SK-N-SH (cell line): ENCODE measurements around the gene ZPLD1. TPM values are rescaled to one million over a fixed set of nuclear protein-coding genes. Genes with fewer than 3 reads are reported as not detected.

Experiments used
- CTCF ChIA-PET: fragments of 300-600, 350-600 bp; formaldehyde crosslinking; extraction: SDS; loops from one replicate; lab custom pipeline; 2021; lab: Yijun Ruan, JAX
- POLR2A ChIA-PET: fragments of 350-600 bp; sonication (Branson Sonifier 250); formaldehyde crosslinking; extraction: SDS; loops from one replicate; lab custom pipeline; 2020; ENCODE audit warnings: antibody characterized with exemption, inconsistent platforms; lab: Yijun Ruan, JAX
- DNase-seq: peaks from one replicate; pipeline ENCODE4 v3.0.0; 2012
- H2AFZ ChIP-seq: fragments of 200-600 bp; sonication (generic); 2 replicates; pipeline ENCODE4 v1.8.1; 2016; ENCODE audit warnings: antibody characterized with exemption, mild to moderate bottlenecking, low read depth
- H3F3A ChIP-seq: fragments of 200-600 bp; sonication (generic); replicated peaks from 2 replicates; pipeline ENCODE3; 2016; ENCODE audit warnings: antibody characterized with exemption, mild to moderate bottlenecking; ENCODE audit not compliant: insufficient read depth
- H3K27ac ChIP-seq, 2 experiments: fragments of 200-500 bp in 1 of 2; fragments of 200-600 bp in 1 of 2; sonication (Bioruptor generic) in 1 of 2; sonication (generic), shearing (Covaris generic) in 1 of 2; 2 replicates each; pipeline versions ENCODE4 v1.5.1 to v1.6.1; 2014 to 2016; ENCODE audit warnings: low read depth in 2 of 2, inconsistent platforms in 1 of 2, low read length in 1 of 2, mild to moderate bottlenecking in 1 of 2, mixed read lengths in 1 of 2
- H3K27me3 ChIP-seq: fragments of 200-600 bp; sonication (generic), shearing (Covaris generic); 2 replicates; pipeline ENCODE4 v1.6.1; 2016; ENCODE audit warnings: mixed run types; ENCODE audit not compliant: insufficient read depth
- H3K36me3 ChIP-seq, 2 experiments: fragments of 200-500 bp in 1 of 2; fragments of 200-600 bp in 1 of 2; sonication (Bioruptor generic) in 1 of 2; sonication (generic) in 1 of 2; replicated peaks in 1 of 2; 2 replicates each; pipeline versions ENCODE3 to v1.5.1; 2014 to 2016; ENCODE audit warnings: low read length in 1 of 2, mild to moderate bottlenecking in 1 of 2; ENCODE audit not compliant: insufficient read depth in 2 of 2, control insufficient read depth in 1 of 2
- H3K4me1 ChIP-seq, 2 experiments: fragments of 200-500 bp in 1 of 2; fragments of 200-600 bp in 1 of 2; sonication (Bioruptor generic) in 1 of 2; sonication (generic), shearing (Covaris generic) in 1 of 2; 2 replicates each; pipeline versions ENCODE4 v1.5.1 to v1.6.1; 2014 to 2016; ENCODE audit warnings: low read depth in 1 of 2, low read length in 1 of 2, mixed run types in 1 of 2; ENCODE audit not compliant: insufficient read depth in 2 of 2, control insufficient read depth in 1 of 2
- H3K4me2 ChIP-seq: fragments of 200-600 bp; sonication (generic), shearing (Covaris generic); 2 replicates; pipeline ENCODE4 v1.6.1; 2017; ENCODE audit warnings: mixed run types
- H3K4me3 ChIP-seq, 2 experiments: fragments of 200-500 bp in 1 of 2; fragments of 200-600 bp in 1 of 2; sonication (Bioruptor generic) in 1 of 2; sonication (generic), shearing (Covaris generic) in 1 of 2; 2 replicates each; pipeline versions ENCODE4 v1.5.1 to v1.8.1; 2014 to 2016; ENCODE audit warnings: low read depth in 2 of 2, inconsistent platforms in 1 of 2, low read length in 1 of 2, mild to moderate bottlenecking in 1 of 2, mixed read lengths in 1 of 2, moderate library complexity in 1 of 2
- H3K79me2 ChIP-seq: fragments of 200-600 bp; sonication (generic); 2 replicates; pipeline ENCODE4 v1.8.1; 2017; ENCODE audit warnings: mild to moderate bottlenecking; ENCODE audit not compliant: insufficient read depth
- H3K9ac ChIP-seq: fragments of 200-600 bp; sonication (generic); 2 replicates; pipeline ENCODE4 v1.6.1; 2017; ENCODE audit warnings: mixed run types
- H3K9me2 ChIP-seq: fragments of 200-600 bp; sonication (generic); 2 replicates; pipeline ENCODE4 v1.6.1; 2017; ENCODE audit warnings: mixed run types
- H3K9me3 ChIP-seq: fragments of 200-600 bp; sonication (generic); 2 replicates; pipeline ENCODE4 v1.6.1; 2017; ENCODE audit warnings: mixed run types, mild to moderate bottlenecking, moderate library complexity
- H4K20me1 ChIP-seq: fragments of 200-600 bp; sonication (generic); 2 replicates; pipeline ENCODE4 v1.6.1; 2017; ENCODE audit warnings: mild to moderate bottlenecking, mixed run types; ENCODE audit not compliant: insufficient read depth
- EP300 ChIP-seq, 2 experiments: IDR thresholded peaks; 2 replicates each; pipeline versions ENCODE4 v1.4.0 to v1.6.1; 2012; ENCODE audit warnings: borderline replicate concordance in 1 of 2, low read depth in 1 of 2, low read length in 1 of 2
- FOXM1 ChIP-seq: IDR thresholded peaks from 2 replicates; pipeline ENCODE4 v1.4.0; 2012; ENCODE audit warnings: low read depth, mild to moderate bottlenecking
- GATA2 ChIP-seq: sonication (generic); formaldehyde crosslinking; IDR thresholded peaks from 2 replicates; pipeline ENCODE4 v1.5.0; 2020; ENCODE audit warnings: mild to moderate bottlenecking, missing genetic modification reagents
- MEF2A ChIP-seq: IDR thresholded peaks from 2 replicates; pipeline ENCODE4 v1.4.0; 2012; ENCODE audit warnings: low read depth, borderline replicate concordance
- NFIC ChIP-seq: IDR thresholded peaks from 2 replicates; pipeline ENCODE4 v1.4.0; 2012; ENCODE audit warnings: borderline replicate concordance
- RAD21 ChIP-seq: IDR thresholded peaks from 2 replicates; pipeline ENCODE4 v1.6.1; 2012; ENCODE audit warnings: mild to moderate bottlenecking, low read length
- RFX5 ChIP-seq: IDR thresholded peaks from 2 replicates; pipeline ENCODE4 v1.6.1; 2012; ENCODE audit warnings: mild to moderate bottlenecking, improper control_type of control experiment, low read length
- RXRA ChIP-seq: IDR thresholded peaks from 2 replicates; pipeline ENCODE4 v1.4.0; 2012; ENCODE audit warnings: low read depth, mild to moderate bottlenecking, borderline replicate concordance
- SMC3 ChIP-seq: IDR thresholded peaks from 2 replicates; pipeline ENCODE4 v1.6.1; 2012; ENCODE audit warnings: low read depth, low read length, improper control_type of control experiment
- TAF1 ChIP-seq: IDR thresholded peaks from 2 replicates; pipeline ENCODE4 v1.6.1; 2012; ENCODE audit warnings: low read depth, mild to moderate bottlenecking, low read length, moderate library complexity, borderline replicate concordance
- YY1 ChIP-seq: IDR thresholded peaks from 2 replicates; pipeline ENCODE4 v1.4.0; 2012; ENCODE audit warnings: low read depth, mild to moderate bottlenecking
- WGBS: methylation state at CpG from one replicate; pipeline ENCODE4 v1.1.6; 2017; ENCODE audit warnings: low lambda C conversion rate; 5-methylcytosine and 5-hydroxymethylcytosine counted together
- polyA plus RNA-seq, 3 experiments: library from polyadenylated mRNA; depleted of rRNA; stranded (reverse); fragments of >200 nt; gene quantifications; 2 replicates each; pipeline ENCODE4 v1.2.3, GENCODE V29; 2012
- TF ChIP-seq, protein P1 (sequence below): IDR thresholded peaks from 2 replicates; pipeline ENCODE4 v1.6.1; 2012; ENCODE audit warnings: mild to moderate bottlenecking, low read depth, low read length, moderate library complexity
- TF ChIP-seq, protein P2 (sequence below): fragments of 200-600 bp; sonication (generic); IDR thresholded peaks from 2 replicates; pipeline ENCODE4 v1.6.1; 2017; ENCODE audit warnings: antibody characterized with exemption, mild to moderate bottlenecking, moderate library complexity
- TF ChIP-seq, protein P3 (sequence below): IDR thresholded peaks from 2 replicates; pipeline ENCODE4; 2012
- TF ChIP-seq, protein P4 (sequence below): IDR thresholded peaks from 2 replicates; pipeline ENCODE4 v1.4.0; 2012; ENCODE audit warnings: low read depth, borderline replicate concordance
- TF ChIP-seq, protein P5 (sequence below): fragments of 150-350 bp; IDR thresholded peaks from 2 replicates; pipeline ENCODE4 v1.6.1; 2017; ENCODE audit warnings: antibody characterized with exemption, low read length, low read depth, borderline replicate concordance

Gene ZPLD1
- polyA plus RNA-seq, 1 of the 3 experiments (the other 2 are of a cell fraction), result not detected

DNA sequence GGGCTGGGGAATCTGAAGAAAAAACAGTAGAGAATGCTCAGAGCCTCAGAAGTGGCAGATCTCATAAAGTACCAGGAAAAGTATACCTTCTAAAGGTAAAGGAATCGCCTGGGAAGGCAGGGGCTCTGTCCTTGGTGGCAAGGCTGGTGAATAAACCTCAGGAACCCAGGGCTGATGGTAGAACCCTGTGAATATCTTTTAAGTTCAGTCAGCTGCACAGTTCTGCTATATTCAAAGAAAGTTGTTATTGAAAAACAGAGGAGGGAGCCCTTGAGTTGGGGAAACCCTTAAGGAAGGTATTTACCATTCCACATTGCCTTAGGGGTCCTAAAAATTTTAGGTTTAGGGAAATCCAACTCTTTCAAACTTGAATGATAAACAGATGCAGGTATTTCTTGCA, 31.2 kb downstream of the ZPLD1 start:
- Histone ChIP-seq H3K27me3 (no peaks in the 10 kb centered on the region), H3K4me1 (no peaks in the 10 kb centered on the region; a peak in 1 of 4 replicates), H3K4me2 (no peak overlapping the region), H3K27ac (no peak overlapping the region), H3K79me2 (no peaks in the 10 kb centered on the region), H4K20me1 (no peaks in the 10 kb centered on the region), H3K9me3 (no peaks in the 10 kb centered on the region), H2AFZ (no peak overlapping the region), H3K36me3 (no peaks in the 10 kb centered on the region), H3F3A (no peaks in the 10 kb centered on the region), H3K9me2 (no peaks in the 10 kb centered on the region), H3K9ac (no peak overlapping the region), H3K4me3 (no peak overlapping the region)
- ChIA-PET POLR2A (no interaction called here), CTCF (interaction anchor here (0.7 kb wide), 1 partner anchor 71 kb away, joined by 3 read pairs; no protein-coding TSS in a partner anchor)
- no peak for DNase-seq
- TF ChIP-seq, protein P1, sequence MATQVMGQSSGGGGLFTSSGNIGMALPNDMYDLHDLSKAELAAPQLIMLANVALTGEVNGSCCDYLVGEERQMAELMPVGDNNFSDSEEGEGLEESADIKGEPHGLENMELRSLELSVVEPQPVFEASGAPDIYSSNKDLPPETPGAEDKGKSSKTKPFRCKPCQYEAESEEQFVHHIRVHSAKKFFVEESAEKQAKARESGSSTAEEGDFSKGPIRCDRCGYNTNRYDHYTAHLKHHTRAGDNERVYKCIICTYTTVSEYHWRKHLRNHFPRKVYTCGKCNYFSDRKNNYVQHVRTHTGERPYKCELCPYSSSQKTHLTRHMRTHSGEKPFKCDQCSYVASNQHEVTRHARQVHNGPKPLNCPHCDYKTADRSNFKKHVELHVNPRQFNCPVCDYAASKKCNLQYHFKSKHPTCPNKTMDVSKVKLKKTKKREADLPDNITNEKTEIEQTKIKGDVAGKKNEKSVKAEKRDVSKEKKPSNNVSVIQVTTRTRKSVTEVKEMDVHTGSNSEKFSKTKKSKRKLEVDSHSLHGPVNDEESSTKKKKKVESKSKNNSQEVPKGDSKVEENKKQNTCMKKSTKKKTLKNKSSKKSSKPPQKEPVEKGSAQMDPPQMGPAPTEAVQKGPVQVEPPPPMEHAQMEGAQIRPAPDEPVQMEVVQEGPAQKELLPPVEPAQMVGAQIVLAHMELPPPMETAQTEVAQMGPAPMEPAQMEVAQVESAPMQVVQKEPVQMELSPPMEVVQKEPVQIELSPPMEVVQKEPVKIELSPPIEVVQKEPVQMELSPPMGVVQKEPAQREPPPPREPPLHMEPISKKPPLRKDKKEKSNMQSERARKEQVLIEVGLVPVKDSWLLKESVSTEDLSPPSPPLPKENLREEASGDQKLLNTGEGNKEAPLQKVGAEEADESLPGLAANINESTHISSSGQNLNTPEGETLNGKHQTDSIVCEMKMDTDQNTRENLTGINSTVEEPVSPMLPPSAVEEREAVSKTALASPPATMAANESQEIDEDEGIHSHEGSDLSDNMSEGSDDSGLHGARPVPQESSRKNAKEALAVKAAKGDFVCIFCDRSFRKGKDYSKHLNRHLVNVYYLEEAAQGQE, result peak; percentile 80; the same call in 1 of the 2 replicates
- TF ChIP-seq RAD21 (peak; percentile 44), YY1 (no peak)
- 42% methylated on average over 1 of the region's 1 CpG for WGBS

DNA sequence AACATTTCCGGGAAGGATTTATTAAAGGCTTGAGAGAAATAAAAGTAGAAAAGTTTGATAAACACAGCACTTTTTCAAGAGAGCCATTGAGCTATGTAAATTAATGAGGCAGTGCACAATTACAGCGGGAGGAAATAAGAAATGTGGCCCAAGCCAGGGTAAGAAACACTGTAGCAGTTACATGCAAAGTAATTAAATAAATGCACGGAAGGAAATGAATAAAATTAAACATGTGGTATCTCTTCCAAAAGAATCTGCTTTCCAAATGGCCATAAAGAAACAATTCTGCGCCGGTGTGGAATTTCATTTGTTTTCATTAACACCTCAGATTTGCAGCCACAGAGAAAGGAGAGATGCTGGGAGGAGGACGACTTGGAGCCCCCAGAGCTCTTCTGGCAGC, 35.3 kb downstream of the ZPLD1 start:
- H3K36me3 ChIP-seq, result no peaks in the 10 kb centered on the region
- ChIA-PET CTCF (interaction anchor here (0.5 to 1.4 kb wide), 4 partner anchors 10 to 241 kb away, joined by 3 to 4 read pairs (median 4); no protein-coding TSS in a partner anchor), POLR2A (no interaction called here)
- H3K4me3 ChIP-seq, result no peak overlapping the region
- WGBS, result 80% methylated on average over 6 of the region's 6 CpGs
- no peaks in the 10 kb centered on the region for H3K9me3 ChIP-seq
- no peak for DNase-seq
- H3K9me2 ChIP-seq, result no peaks in the 10 kb centered on the region
- H3K27ac ChIP-seq, result no peak overlapping the region
- H4K20me1 ChIP-seq, result no peaks in the 10 kb centered on the region
- no peak overlapping the region for H2AFZ ChIP-seq
- H3K4me1 ChIP-seq, result no peaks in the 10 kb centered on the region
- no peak overlapping the region for H3K4me2 ChIP-seq
- H3K79me2 ChIP-seq, result no peaks in the 10 kb centered on the region
- no peaks in the 10 kb centered on the region for H3F3A ChIP-seq
- H3K27me3 ChIP-seq, result no peaks in the 10 kb centered on the region
- TF ChIP-seq, protein P2, sequence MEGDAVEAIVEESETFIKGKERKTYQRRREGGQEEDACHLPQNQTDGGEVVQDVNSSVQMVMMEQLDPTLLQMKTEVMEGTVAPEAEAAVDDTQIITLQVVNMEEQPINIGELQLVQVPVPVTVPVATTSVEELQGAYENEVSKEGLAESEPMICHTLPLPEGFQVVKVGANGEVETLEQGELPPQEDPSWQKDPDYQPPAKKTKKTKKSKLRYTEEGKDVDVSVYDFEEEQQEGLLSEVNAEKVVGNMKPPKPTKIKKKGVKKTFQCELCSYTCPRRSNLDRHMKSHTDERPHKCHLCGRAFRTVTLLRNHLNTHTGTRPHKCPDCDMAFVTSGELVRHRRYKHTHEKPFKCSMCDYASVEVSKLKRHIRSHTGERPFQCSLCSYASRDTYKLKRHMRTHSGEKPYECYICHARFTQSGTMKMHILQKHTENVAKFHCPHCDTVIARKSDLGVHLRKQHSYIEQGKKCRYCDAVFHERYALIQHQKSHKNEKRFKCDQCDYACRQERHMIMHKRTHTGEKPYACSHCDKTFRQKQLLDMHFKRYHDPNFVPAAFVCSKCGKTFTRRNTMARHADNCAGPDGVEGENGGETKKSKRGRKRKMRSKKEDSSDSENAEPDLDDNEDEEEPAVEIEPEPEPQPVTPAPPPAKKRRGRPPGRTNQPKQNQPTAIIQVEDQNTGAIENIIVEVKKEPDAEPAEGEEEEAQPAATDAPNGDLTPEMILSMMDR, result no peak
- TF ChIP-seq GATA2 (CRISPR knock-in tag) (no peak), RFX5 (no peak), NFIC (no peak), FOXM1 (no peak), RAD21 (no peak), TAF1 (no peak), SMC3 (no peak), RXRA (no peak), EP300 (IDR thresholded peaks at IDR 0.05; ENCODE audit: borderline replicate concordance in 1 of 2, low read depth in 1 of 2, low read length in 1 of 2) (no peak), MEF2A (no peak), YY1 (no peak)
- TF ChIP-seq, protein P3, sequence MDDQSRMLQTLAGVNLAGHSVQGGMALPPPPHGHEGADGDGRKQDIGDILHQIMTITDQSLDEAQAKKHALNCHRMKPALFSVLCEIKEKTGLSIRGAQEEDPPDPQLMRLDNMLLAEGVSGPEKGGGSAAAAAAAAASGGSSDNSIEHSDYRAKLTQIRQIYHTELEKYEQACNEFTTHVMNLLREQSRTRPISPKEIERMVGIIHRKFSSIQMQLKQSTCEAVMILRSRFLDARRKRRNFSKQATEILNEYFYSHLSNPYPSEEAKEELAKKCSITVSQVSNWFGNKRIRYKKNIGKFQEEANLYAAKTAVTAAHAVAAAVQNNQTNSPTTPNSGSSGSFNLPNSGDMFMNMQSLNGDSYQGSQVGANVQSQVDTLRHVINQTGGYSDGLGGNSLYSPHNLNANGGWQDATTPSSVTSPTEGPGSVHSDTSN, result no peak
- TF ChIP-seq, protein P4, sequence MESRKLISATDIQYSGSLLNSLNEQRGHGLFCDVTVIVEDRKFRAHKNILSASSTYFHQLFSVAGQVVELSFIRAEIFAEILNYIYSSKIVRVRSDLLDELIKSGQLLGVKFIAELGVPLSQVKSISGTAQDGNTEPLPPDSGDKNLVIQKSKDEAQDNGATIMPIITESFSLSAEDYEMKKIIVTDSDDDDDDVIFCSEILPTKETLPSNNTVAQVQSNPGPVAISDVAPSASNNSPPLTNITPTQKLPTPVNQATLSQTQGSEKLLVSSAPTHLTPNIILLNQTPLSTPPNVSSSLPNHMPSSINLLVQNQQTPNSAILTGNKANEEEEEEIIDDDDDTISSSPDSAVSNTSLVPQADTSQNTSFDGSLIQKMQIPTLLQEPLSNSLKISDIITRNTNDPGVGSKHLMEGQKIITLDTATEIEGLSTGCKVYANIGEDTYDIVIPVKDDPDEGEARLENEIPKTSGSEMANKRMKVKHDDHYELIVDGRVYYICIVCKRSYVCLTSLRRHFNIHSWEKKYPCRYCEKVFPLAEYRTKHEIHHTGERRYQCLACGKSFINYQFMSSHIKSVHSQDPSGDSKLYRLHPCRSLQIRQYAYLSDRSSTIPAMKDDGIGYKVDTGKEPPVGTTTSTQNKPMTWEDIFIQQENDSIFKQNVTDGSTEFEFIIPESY, result no peak
- TF ChIP-seq, protein P5, sequence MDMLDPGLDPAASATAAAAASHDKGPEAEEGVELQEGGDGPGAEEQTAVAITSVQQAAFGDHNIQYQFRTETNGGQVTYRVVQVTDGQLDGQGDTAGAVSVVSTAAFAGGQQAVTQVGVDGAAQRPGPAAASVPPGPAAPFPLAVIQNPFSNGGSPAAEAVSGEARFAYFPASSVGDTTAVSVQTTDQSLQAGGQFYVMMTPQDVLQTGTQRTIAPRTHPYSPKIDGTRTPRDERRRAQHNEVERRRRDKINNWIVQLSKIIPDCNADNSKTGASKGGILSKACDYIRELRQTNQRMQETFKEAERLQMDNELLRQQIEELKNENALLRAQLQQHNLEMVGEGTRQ, result no peak
- no peak overlapping the region for H3K9ac ChIP-seq
